GM21825 (cell line): Measurements from ENCODE around the gene MMRN1.

Experiments used
- ATAC-seq: cut with Tn5 transposase; IDR thresholded peaks from one replicate; pipeline ENCODE4 v1.9.1; 2021; ENCODE audit warnings: mild to moderate bottlenecking, moderate library complexity; ENCODE audit not compliant: unreplicated experiment

MMRN1 gene

DNA sequence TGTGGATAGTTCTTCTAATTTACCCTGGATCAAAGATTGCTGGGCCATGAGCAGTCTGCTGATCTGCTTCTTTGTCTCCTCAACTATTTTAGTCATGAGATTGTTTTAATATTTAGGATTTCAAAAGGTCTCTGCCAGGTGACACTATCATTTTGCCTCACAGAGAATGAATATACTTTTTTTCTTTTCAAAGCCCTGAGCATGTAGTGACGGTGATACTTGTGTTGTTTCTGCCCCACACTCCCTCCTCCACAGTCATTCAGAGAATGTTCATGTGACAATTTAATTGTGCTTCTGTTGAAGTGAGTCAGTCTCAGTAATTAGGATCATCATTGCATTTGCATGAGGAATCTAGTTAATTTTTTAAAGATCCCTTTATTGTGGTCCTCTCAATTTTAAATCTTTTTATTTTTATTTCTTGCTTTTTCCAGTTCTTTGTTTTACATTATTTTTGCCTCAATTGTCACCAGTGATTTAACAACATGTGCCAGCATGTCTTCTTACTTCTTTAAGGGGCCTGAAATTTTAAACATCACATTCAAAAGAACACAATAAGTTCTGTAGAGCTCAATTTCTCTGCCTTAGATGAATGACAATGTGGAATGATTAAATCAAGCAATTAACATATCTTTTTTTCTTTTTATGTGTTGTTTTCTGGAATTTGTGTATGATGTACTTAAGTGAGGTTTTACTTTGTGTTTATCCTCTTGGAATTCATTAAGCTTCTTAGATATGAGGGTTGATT is 12.3 kb downstream of the MMRN1 start:
- ATAC-seq: no peak

DNA sequence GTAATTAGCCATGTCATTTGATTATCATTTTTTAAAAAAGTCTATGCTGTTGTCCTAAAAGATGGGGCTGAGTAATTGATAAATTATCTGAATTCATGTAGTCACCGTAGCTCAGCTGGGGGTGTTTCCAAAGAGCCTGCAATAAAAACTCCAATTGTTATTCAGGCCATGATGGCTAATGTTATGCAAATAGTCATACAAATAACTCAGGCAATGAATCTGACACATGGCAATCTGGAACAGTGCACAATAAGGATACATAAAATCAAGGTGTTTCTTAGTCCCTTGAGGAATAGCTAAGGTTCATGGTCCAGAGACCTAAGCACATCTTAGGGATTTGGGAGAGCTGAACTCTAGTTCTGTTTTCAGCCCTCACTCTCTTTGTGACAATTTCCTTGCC is 15.2 kb downstream of the MMRN1 start:
- ATAC-seq: no peak

DNA sequence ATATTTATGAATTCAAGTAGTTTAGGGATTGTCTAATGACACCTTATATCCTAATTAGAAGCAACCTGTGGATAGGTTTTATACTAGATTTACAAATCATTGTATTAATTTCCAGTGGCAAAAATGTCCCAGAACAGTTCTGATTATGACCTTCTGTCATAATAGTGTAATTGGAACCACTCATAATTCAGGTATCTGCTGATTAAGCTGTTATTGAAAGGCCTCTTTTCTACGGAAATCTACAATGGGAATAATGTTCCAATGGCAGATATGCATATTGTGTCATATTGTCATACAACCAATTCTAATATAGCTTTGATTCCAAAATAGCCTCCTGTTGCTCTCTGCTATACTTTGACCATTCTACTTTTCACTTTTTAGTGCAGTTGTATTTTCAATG is 19.0 kb downstream of the MMRN1 start:
- ATAC-seq: no peak

DNA sequence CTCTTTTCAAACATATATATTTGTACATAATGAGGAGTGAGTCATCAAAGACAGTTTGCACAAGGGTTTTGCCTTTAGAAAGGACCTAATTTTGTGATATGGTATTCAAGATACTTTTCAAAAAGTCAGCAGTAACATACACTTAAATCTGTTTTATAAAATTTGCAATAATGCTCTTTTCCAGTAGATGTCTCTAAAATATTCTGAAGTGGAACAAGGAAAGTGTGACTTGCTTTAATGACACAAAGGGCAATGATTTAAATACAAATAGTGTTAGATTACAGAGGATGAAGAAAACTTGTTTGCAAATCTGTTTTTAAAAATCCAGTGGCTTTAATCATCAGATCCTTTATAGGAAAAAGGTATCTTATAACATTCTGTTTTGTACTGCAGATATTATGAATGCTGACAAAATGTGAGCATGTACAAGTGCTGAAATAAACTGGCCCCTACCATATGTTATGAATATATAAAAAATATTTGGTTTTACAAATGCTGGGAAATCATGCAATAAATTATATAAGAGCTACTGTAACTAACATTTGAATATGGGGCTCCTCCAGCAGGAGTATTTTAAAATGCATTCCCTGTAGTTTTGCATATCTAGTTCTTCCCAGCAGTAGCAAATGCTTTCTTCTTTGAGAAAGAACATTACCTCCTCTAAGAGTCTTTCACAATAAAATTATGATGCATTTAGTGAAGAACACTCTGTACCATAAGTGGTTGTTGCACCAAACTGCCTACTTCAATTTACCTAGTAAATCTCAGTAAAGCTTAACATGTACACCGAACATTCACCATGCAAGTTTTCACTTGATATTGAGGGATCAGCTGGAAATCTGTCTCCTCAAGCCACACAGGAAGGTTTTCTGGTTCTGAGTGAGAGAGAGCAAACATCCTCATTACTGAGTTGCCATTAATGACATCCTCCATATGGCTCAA is 20.2 kb downstream of the MMRN1 start:
- ATAC-seq: no peak

DNA sequence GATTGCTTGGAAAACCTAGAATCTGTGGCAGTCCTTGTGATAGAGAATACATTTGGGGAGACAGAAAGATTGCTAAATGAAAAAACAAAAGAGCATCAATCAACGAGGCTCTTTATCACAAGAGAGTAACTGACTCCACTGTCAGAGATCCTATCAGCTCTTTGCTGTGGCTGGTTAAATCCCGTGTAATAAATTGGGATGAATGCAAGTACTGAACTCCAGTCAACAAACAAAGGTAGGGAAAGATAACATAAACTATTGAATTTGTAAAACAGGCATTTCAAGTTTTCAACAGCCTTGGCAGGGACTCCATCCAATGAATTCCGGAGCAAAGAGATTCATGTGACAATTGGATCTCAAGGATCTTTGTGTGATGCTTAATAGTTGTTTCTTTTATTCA is 21.3 kb downstream of the MMRN1 start:
- ATAC-seq: no peak

DNA sequence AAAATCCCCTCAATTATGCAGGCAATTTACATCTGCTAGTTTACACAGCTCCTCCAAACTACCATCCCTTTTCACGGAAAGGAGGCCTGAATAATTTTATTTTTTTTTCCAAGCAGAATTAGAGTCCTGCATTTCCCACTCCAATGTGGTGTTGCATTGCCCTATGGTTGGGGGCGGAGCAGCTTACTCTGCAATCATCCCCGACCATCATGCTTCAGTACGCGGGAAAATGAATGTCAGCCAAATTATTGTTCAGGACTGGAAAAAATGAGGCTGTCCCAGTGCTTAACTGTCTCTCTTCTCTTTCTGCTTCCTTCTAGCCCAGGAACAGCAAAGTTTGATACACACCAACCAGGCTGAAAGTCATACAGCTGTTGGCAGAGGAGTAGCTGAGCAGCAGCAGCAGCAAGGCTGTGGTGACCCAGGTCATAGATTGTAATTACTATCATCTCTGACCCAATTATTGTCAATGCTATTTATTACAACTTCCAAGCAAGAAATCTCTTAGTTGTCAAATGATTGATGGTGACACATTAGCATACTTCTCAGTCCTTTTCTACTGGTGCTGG is 28.3 kb downstream of the MMRN1 start:
- ATAC-seq: no peak

DNA sequence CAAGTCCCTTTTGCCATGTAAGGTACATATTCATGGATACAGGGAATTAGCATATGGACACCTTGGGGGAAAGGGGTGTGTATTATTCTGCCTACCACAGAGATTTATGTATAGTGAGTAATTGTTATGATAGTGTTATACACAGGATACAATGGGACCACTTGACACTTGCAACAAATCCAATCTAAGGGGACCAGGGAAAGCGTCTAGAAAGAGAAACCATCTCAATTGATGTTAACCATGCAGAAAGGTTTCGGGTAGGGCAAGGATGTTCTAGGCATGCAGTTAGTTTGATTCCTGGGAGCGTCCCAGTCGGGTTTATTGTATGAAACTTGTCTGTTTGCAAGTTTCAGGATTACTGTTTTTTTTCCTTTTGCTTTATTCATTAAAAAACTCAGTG is 34.2 kb downstream of the MMRN1 start:
- no peak for ATAC-seq

DNA sequence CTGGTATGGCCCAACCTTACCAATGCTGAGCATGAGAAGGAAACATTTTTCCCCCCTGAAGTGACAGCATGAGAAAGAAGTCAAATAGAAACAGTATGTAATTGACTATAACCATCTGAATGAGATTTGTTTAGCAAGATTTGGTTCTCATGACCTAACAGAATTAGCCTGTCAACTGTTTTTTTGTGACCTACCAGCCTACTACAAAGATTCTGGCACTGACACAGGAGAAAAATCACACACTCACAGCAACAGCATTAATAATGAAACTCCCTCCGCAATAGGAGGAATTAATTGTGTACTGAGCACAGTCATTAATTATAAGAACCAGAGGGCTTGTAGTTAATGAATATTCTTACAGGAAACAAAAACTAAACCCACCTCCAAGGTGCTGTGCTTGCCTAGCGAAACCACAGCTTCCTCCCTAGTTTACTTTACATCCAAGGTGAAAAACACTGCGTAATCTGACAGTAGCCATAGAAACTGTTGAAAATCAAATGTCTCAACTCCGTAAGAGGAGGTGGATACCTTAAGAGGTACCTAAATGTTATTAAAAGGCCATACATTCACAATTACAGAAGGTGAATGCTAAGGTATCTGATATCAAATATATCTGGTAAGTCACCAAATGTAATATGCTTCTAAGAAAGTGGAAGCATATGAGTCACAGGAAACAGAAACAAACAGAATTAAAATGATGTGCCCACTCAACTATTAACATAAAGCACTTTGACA is 34.9 kb downstream of the MMRN1 start:
- peak; percentile 93 for ATAC-seq

DNA sequence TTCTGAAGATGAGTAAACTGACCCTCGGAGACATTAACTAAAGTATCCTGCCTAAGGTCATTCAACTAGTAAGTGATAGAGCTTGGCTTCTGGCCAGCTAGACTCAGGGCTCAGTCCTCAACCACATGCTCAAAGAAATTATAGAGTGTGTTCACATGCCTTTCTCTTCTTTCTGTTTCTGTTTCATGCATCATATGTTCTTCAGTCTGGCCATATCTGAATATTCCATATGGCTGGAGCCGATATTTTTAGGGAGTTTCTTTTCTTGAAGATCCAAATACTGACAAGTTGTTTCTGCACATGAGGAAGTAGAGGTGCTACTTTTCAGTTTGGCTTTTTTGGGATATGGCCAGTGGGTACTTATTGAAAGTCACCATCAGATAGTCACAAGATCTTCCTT is 44.9 kb downstream of the MMRN1 start:
- ATAC-seq: no peak

DNA sequence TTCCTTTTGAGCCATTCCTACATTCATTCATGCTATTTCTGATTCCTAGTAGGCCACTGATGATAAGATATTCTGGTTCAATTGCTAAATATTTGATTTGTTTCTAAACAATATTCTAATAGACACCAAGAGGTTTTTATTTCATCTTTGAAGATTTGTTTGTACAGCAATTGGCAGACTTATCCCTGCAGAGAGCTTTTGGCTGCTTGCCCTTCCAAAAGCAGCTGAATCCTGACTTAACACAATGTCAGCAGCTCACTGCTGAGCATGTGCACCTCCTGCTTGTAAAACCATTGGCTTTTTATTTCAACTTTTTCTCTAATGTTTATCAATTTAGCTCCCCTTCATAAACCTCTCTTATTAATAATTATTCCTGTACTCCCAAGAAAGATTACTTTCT is 45.3 kb downstream of the MMRN1 start:
- no peak for ATAC-seq

DNA sequence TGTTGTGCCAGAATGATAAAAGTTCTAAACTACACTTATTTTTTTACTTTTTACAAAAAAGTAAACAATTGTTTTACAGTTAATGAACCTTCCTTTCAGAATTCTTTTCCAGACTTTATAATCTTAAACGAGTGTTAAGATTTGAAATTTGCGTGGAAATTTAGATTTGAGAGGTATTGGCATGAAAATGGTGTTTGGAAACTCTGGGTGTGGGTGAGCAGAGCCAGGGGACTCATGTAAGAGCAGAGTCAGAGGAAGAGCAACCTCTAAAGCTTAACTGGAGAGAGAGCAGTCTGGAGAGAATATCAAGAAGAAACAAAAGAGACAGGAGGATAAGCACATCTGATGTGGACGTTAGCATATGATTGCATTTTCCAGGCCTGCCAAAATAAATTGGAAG is 48.2 kb downstream of the MMRN1 start:
- ATAC-seq: no peak

DNA sequence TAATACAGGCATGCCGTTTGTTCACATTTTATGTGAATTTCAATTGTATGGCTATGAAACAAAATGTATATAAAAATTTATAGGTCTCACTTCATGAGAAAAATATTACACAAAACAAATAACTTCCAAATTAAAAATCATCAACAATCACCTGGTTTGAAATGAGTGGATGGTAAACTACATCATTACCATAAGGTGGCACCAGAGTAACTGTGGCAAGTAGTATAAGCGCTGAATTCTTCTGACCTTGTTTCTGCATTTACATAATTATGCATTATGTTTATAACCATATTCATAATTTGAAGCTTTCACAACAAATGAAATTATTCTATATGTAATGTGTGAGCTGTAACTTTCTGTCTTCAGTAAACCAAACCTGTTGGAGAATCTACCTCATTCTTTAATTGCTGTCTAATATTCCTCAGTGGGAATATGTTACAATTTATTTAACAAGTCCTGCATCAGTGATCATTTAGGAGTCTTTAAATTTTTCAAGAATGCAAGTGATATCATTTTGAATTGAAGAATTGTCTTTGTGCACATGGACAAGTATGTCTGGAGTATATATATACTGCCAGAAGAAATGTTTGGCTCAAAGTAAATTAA is 55.2 kb downstream of the MMRN1 start:
- ATAC-seq: no peak

DNA sequence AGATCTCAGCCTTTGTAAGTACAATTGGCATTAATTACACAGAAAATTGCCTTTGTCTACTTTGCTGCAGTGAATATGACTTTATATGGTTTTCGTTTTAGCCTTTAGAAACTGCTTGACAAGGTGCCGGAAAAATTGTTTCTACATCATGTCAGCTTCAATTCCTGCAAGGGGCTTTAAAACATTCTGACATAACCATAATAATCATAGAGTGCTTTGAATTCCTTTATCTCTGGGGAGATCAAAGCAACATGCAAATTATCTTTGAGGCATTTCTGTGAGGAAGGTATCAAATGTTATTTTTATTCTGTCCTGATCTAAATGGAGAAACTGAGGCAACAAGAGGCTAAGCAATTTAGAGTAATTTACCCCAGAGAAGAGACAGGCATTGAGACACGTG is 57.8 kb downstream of the MMRN1 start:
- ATAC-seq: no peak

DNA sequence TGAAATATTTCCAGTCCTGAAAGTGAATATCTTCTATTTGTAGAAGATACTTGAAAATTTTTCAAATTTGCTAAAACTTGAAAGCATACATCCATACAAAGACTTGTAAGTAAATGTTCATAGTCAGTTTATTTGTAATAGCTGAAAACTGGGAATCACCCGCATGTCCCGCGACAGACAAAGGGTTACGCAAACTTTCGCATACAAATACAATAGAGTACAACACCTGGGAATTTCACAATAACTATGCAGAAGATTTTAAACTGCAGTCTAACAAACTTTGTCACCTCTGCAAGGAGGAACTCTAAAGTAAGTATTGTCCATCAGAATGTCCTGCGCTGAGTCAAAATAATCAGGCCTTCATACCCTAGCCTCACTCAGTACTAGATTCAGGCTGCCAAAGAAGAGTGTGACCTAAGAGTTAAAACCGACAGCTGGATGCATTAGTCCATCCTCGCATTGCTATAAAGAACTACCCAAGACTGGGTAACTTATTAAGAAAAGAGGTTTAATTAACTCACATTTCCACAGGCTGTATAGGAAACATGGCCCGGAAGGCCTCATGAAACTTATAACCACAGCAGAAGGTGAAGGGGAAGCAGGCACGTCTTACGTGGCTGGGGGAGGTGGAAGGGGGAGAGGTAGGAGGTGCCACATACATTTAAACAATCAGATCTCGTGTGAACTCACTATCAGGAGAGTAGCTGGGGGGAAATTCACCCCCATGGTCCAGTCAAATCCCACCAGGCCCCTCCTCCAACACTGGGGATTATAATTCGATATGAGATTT is 60.4 kb downstream of the MMRN1 start:
- ATAC-seq: no peak

DNA sequence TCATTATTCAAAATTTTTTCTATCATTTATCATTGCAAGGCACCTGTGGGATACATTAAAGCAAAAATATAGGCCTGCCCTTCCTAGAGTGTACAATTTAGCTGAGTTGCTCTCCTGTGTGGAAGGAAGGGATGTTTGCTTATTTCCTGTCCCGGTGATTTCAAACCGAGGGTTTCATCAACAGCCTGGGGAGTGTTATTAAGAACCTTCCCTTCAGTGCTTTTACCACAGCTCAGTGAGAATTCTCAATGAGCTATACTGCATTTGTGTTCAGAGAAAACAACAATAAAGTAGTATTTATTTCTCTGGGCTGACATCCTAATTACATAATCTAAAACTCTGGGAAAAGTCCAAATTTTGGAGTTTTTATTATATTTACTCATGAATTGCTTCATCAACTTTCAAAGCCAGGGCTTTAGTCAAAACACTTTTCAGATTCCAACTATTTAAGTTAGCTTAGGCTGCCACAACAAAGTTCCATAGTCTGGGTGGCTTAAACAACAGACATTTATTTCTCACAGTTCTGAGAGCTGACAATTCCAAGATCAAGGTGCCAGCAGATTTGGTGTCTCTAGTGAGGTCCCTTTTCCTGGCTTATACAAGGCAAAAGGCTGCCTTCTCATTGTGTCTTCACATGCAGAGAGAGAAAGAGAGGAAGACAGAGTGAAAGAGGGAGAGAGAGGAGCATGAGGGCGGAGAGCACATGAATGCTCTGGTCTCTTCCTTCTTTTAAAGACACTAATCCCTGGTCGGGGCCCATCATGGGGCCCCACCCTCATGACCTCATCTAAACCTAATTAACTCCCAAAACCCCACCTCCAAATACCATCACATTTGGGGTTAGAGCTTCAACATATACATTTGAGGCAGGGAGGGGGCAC is 62.6 kb downstream of the MMRN1 start:
- no peak for ATAC-seq

DNA sequence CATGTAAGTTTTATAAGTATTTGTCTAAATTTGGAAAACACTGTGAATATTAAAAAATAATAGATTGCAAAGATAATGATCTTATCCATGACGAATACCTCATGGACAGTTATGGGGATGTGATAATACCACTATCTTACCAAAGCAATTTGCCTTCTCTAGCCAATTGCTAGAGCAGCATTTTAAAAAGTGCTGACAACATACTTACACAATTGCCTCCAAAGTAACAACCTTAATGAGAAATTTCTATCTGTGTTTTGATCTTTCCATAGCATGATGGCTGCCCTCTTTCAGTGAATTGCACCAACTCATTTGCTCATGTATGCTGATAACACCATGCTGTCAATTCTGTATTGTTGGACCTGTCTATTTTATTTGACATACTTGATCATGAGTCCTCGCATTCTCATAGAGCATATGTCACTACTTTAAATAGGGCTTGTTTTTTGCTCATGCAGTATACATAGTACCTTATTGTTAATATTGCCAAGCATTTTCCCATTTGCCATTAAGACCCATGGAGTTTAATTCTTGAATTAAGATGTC is 87.2 kb downstream of the MMRN1 start:
- no peak for ATAC-seq

DNA sequence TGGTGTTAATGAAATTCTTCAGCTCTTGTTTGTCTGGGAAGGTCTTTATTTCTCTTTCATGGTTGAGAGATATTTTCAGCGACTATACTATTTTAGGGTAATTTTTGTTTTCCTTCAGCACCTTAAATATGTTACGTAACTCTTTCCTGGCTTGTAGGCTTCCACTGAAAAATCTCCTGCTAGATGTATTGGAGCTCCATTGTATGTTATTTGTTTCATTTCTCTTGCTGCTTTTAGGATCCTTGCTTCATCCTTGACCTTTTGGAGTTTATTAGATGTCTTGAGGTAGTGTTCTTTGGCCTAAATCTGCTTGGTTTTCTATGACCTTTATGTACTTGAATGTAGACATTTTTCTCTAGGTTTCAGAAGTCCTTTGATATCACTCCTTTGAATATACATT is 93.6 kb downstream of the MMRN1 start:
- ATAC-seq: no peak

DNA sequence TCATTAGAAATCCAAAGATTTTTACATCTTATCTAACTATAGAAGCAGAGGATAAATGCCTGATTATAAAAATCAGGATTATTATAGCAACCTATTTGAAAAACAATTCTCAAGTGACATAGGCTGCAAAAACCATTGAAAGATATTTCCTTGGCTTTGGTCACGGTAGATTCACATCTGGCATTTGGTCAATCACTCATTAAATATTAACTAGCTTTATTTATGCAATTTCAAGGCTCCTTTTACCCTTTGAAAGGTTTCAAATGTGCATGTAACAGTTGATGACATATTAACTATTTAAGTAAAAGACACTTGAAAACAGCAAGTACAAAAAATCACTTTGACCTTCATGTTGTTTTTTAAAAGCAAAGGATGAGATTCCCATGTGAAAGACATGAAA is 98.1 kb downstream of the MMRN1 start:
- no peak for ATAC-seq
